COLO829 (cell line): ENCODE results near the gene ITPK1.
"Not testable (repeated sequence)": the region's sequence is repeated elsewhere in the genome, so short reads cannot be mapped to it uniquely, and the experiment has no call there.

ENCODE experiments used
- DNase-seq: peaks from one replicate; pipeline ENCODE4 v3.0.0; 2012; ENCODE audit warnings: low spot score

ITPK1 gene

GRCh38 chr14:93115821-93116675 lies at the start of gene ITPK1:
ITPK1 (minus strand) TSS chr14:93115925; CDS start chr14:93115163, 762 bp downstream.
- no peak for DNase-seq

- no peak for DNase-seq
These were observed 47.8 kb upstream of the ITPK1 start for GRCh38 chr14:93163564-93163963.

- no peak for DNase-seq
These were observed 45.8 kb upstream of the ITPK1 start for GRCh38 chr14:93161411-93161940.

- peak; percentile 37 for DNase-seq
These were observed 44.7 kb upstream of the ITPK1 start for GRCh38 chr14:93160353-93160801.

GRCh38 chr14:93159625-93160352 lies 44.1 kb upstream of the ITPK1 start:
- DNase-seq = not testable (repeated sequence)

GRCh38 chr14:93158349-93158748 lies 42.6 kb upstream of the ITPK1 start:
- DNase-seq = not testable (repeated sequence)

GRCh38 chr14:93156693-93157369 lies 41.1 kb upstream of the ITPK1 start:
- no peak for DNase-seq

GRCh38 chr14:93155667-93156066 lies 39.9 kb upstream of the ITPK1 start:
- DNase-seq = no peak

GRCh38 chr14:93153121-93153520 lies 37.4 kb upstream of the ITPK1 start:
- DNase-seq = no peak

- no peak for DNase-seq
These were observed 34.8 kb upstream of the ITPK1 start for GRCh38 chr14:93150227-93151208.

GRCh38 chr14:93148979-93149378 lies 33.3 kb upstream of the ITPK1 start:
- DNase-seq = no peak

- no peak for DNase-seq
These were observed 30.4 kb upstream of the ITPK1 start for GRCh38 chr14:93146119-93146518.

GRCh38 chr14:93142854-93143652 lies 27.3 kb upstream of the ITPK1 start:
- no peak for DNase-seq

- DNase-seq = no peak
These were observed 22.1 kb upstream of the ITPK1 start for GRCh38 chr14:93137864-93138263.

GRCh38 chr14:93136508-93136907 lies 20.8 kb upstream of the ITPK1 start:
- DNase-seq = not testable (repeated sequence)

- no peak for DNase-seq
These were observed 20.3 kb upstream of the ITPK1 start for GRCh38 chr14:93136009-93136408.

- no peak for DNase-seq
These were observed 19.7 kb upstream of the ITPK1 start for GRCh38 chr14:93135399-93135798.

- DNase-seq = no peak
These were observed 17.7 kb upstream of the ITPK1 start for GRCh38 chr14:93133464-93133863.

- peak; percentile 51 for DNase-seq
These were observed 16.8 kb upstream of the ITPK1 start for GRCh38 chr14:93132472-93133065.
